ENCODE data around the gene DLD.

DNA sequence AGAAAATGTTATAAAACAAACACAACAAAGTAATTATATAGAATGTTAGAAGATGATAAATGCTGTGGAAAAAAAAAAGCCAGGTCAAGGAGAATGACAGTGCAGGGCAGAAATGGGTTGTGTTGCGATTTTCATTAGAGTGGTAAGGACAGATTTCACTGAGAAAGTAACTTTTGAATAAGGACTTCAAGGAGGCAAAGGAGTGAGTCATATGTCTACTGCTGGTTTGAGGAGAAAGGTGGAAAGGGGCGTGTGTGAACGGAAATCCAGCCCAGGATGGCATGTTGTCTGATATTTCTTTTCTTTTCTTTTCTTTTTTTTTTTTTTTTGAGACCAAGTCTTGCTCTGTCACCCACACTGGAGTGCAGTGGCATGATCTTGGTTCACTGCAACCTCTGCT lies 12.3 kb upstream of the DLD start:
- TF ChIP-seq JUN (IDR thresholded peaks at IDR 0.05; ENCODE audit: low read depth, low read length) (no peak), RXRA (IDR thresholded peaks at IDR 0.05; ENCODE audit: insufficient read depth, low read depth, low read length) (no peak), POLR2A (IDR thresholded peaks at IDR 0.05; ENCODE audit: control extremely low read depth in 1 of 2, low read depth in 2 of 2, low read length in 2 of 2) (no peak), CEBPB (IDR thresholded peaks at IDR 0.05; ENCODE audit: low read depth, low read length) (no peak), HDAC2 (IDR thresholded peaks at IDR 0.05; ENCODE audit: borderline replicate concordance in 1 of 2, low read depth in 2 of 2, low read length in 2 of 2) (no peak), RAD21 (IDR thresholded peaks at IDR 0.05 in 1 of 2, conservative IDR thresholded peaks at IDR 0.05 in 1 of 2; ENCODE audit: low read depth in 2 of 2, low read length in 2 of 2) (no peak), EZH2 (IDR thresholded peaks at IDR 0.05; ENCODE audit: low read depth, low read length, severe bottlenecking) (no peak), EGR1 (IDR thresholded peaks at IDR 0.05; ENCODE audit: borderline replicate concordance, low read depth, low read length) (no peak)
- TF ChIP-seq, protein P1, sequence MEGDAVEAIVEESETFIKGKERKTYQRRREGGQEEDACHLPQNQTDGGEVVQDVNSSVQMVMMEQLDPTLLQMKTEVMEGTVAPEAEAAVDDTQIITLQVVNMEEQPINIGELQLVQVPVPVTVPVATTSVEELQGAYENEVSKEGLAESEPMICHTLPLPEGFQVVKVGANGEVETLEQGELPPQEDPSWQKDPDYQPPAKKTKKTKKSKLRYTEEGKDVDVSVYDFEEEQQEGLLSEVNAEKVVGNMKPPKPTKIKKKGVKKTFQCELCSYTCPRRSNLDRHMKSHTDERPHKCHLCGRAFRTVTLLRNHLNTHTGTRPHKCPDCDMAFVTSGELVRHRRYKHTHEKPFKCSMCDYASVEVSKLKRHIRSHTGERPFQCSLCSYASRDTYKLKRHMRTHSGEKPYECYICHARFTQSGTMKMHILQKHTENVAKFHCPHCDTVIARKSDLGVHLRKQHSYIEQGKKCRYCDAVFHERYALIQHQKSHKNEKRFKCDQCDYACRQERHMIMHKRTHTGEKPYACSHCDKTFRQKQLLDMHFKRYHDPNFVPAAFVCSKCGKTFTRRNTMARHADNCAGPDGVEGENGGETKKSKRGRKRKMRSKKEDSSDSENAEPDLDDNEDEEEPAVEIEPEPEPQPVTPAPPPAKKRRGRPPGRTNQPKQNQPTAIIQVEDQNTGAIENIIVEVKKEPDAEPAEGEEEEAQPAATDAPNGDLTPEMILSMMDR (IDR thresholded peaks at IDR 0.05; ENCODE audit: control extremely low read depth in 1 of 3, insufficient read depth in 1 of 3, low read depth in 1 of 3, low read length in 3 of 3): no peak

Measured in H1 (cell line).